H9 (cell line): Measurements from ENCODE around the gene PAOX. TPM values are rescaled to one million over a fixed set of nuclear protein-coding genes. Genes with fewer than 3 reads are reported as not detected.

Experiments
- DNase-seq: peaks from one replicate; pipeline ENCODE4 v3.0.0-alpha.2; 2017
- H2AFZ ChIP-seq: one replicate; pipeline ENCODE4 v1.6.1; 2013; ENCODE audit warnings: mild to moderate bottlenecking, low read length, control low read depth, moderate library complexity
- H2AK5ac ChIP-seq: 2 replicates; pipeline ENCODE4 v1.6.1; 2013; ENCODE audit warnings: low read length, control low read depth, mixed read lengths; ENCODE audit not compliant: insufficient read length
- H2BK120ac ChIP-seq: one replicate; pipeline ENCODE4 v1.6.1; 2013; ENCODE audit warnings: low read depth, mild to moderate bottlenecking, low read length, control low read depth, inconsistent platforms; ENCODE audit not compliant: poor library complexity, severe bottlenecking
- H2BK12ac ChIP-seq: 2 replicates; pipeline ENCODE4 v1.6.1; 2013; ENCODE audit warnings: low read length, control low read depth, mixed read lengths, low read depth; ENCODE audit not compliant: insufficient read length
- H2BK15ac ChIP-seq: 2 replicates; pipeline ENCODE4 v1.6.1; 2013; ENCODE audit warnings: low read depth, low read length, control low read depth
- H2BK20ac ChIP-seq: one replicate; pipeline ENCODE4 v1.6.1; 2013; ENCODE audit warnings: low read depth, mild to moderate bottlenecking, low read length, control low read depth, inconsistent platforms; ENCODE audit not compliant: poor library complexity, severe bottlenecking
- H2BK5ac ChIP-seq: 2 replicates; pipeline ENCODE4 v1.6.1; 2013; ENCODE audit warnings: low read length, control low read depth, mixed read lengths; ENCODE audit not compliant: insufficient read length
- H3K14ac ChIP-seq: 2 replicates; pipeline ENCODE4 v1.6.1; 2013; ENCODE audit warnings: low read length, control low read depth; ENCODE audit not compliant: insufficient read depth
- H3K18ac ChIP-seq: 2 replicates; pipeline ENCODE4 v1.6.1; 2013; ENCODE audit warnings: low read depth, mild to moderate bottlenecking, mixed read lengths, low read length, control low read depth; ENCODE audit not compliant: insufficient read length
- H3K23ac ChIP-seq: 2 replicates; pipeline ENCODE4 v1.6.1; 2013; ENCODE audit warnings: low read length, control low read depth, mixed read lengths, low read depth; ENCODE audit not compliant: insufficient read length
- H3K23me2 ChIP-seq: 2 replicates; pipeline ENCODE4 v1.6.1; 2013; ENCODE audit warnings: low read depth, mild to moderate bottlenecking, mixed read lengths, low read length, control low read depth; ENCODE audit not compliant: insufficient read length, poor library complexity, severe bottlenecking
- H3K27ac ChIP-seq: 2 replicates; pipeline ENCODE4 v1.5.1; 2013; ENCODE audit warnings: low read length, control low read depth, mixed read lengths, low read depth; ENCODE audit not compliant: insufficient read length
- H3K27me3 ChIP-seq: 2 replicates; pipeline ENCODE4 v1.6.1; 2013; ENCODE audit warnings: low read length, control low read depth, inconsistent platforms; ENCODE audit not compliant: insufficient read depth
- H3K4ac ChIP-seq: 2 replicates; pipeline ENCODE4 v1.6.1; 2013; ENCODE audit warnings: low read depth, mild to moderate bottlenecking, control low read depth, inconsistent platforms, low read length, moderate library complexity
- H3K4me1 ChIP-seq: 2 replicates; pipeline ENCODE4 v1.6.1; 2013; ENCODE audit warnings: low read length, control low read depth, inconsistent platforms; ENCODE audit not compliant: insufficient read depth
- H3K4me2 ChIP-seq: 2 replicates; pipeline ENCODE4 v1.6.1; 2013; ENCODE audit warnings: low read length, control low read depth, mixed read lengths; ENCODE audit not compliant: insufficient read length, insufficient read depth
- H3K56ac ChIP-seq: 2 replicates; pipeline ENCODE4 v1.6.1; 2013; ENCODE audit warnings: low read depth, mild to moderate bottlenecking, mixed read lengths, low read length, control low read depth; ENCODE audit not compliant: insufficient read length
- H3K79me1 ChIP-seq: 2 replicates; pipeline ENCODE4 v1.6.1; 2013; ENCODE audit warnings: low read depth, mild to moderate bottlenecking, moderate library complexity, low read length, control low read depth, inconsistent platforms; ENCODE audit not compliant: insufficient read depth, poor library complexity, severe bottlenecking
- H3K79me2 ChIP-seq: 2 replicates; pipeline ENCODE4 v1.6.1; 2013; ENCODE audit warnings: low read length, control low read depth, inconsistent platforms; ENCODE audit not compliant: insufficient read depth
- H3K9ac ChIP-seq: 2 replicates; pipeline ENCODE4 v1.6.1; 2013; ENCODE audit warnings: low read length, control low read depth, mixed read lengths; ENCODE audit not compliant: insufficient read length; ENCODE audit errors: extremely low read depth
- H3K9me3 ChIP-seq: one replicate; pipeline ENCODE4 v1.6.1; 2013; ENCODE audit warnings: low read depth, low read length, inconsistent platforms; ENCODE audit not compliant: control insufficient read depth
- H3T11ph ChIP-seq: one replicate; pipeline ENCODE4 v1.6.1; 2013; ENCODE audit warnings: mild to moderate bottlenecking, low read length, control low read depth, inconsistent platforms
- H4K20me1 ChIP-seq: one replicate; pipeline ENCODE4 v1.6.1; 2013; ENCODE audit not compliant: control insufficient read depth, insufficient read length, insufficient read depth
- H4K5ac ChIP-seq: 2 replicates; pipeline ENCODE4 v1.6.1; 2013; ENCODE audit warnings: low read depth, mild to moderate bottlenecking, mixed read lengths, low read length, control low read depth; ENCODE audit not compliant: insufficient read length
- H4K8ac ChIP-seq: replicated peaks from 2 replicates; pipeline ENCODE4 v1.6.1; 2013; ENCODE audit warnings: low read length, control low read depth, mixed read lengths, low read depth; ENCODE audit not compliant: insufficient read length
- H4K91ac ChIP-seq: 2 replicates; pipeline ENCODE4 v1.6.1; 2013; ENCODE audit warnings: low read depth, mild to moderate bottlenecking, moderate library complexity, mixed read lengths, low read length, control low read depth; ENCODE audit not compliant: insufficient read length
- H3K27ac Mint-ChIP-seq, 3 experiments: 2 replicates in 2 of 3; 3 replicates in 1 of 3; pipeline ENCODE4 v1.8.0; 2020 to 2021; ENCODE audit warnings: mixed read lengths in 3 of 3, mild to moderate bottlenecking in 1 of 3, moderate library complexity in 1 of 3
- H3K27me3 Mint-ChIP-seq: 2 replicates; pipeline ENCODE4 v1.8.0; 2021; ENCODE audit warnings: low read depth, mild to moderate bottlenecking, moderate library complexity, mixed read lengths
- H3K36me3 Mint-ChIP-seq, 3 experiments: 2 replicates in 2 of 3; 3 replicates in 1 of 3; pipeline ENCODE4 v1.8.0; 2020 to 2021; ENCODE audit warnings: low read depth in 3 of 3, mixed read lengths in 3 of 3; ENCODE audit not compliant: insufficient read depth in 1 of 3
- H3K4me1 Mint-ChIP-seq, 2 experiments: 2 replicates each; pipeline ENCODE4 v1.8.0; 2020; ENCODE audit warnings: mixed read lengths in 2 of 2
- H3K4me3 Mint-ChIP-seq, 2 experiments: 2 replicates in 1 of 2; 3 replicates in 1 of 2; pipeline ENCODE4 v1.8.0; 2020 to 2021; ENCODE audit warnings: mild to moderate bottlenecking in 2 of 2, mixed read lengths in 2 of 2, moderate library complexity in 1 of 2
- H3K9me3 Mint-ChIP-seq, 2 experiments: 2 replicates in 1 of 2; 3 replicates in 1 of 2; pipeline ENCODE4 v1.8.0; 2020; ENCODE audit warnings: mild to moderate bottlenecking in 2 of 2, mixed read lengths in 2 of 2, moderate library complexity in 1 of 2
- WGBS: extraction: QIAGEN DNeasy Blood & Tissue Kit; methylation state at CpG from one replicate; pipeline ENCODE4 v1.1.7; 2013; ENCODE audit warnings: missing lambda C conversion rate, low lambda C conversion rate, mixed read lengths; ENCODE audit not compliant: insufficient read length; ENCODE audit errors: extremely low coverage; 5-methylcytosine and 5-hydroxymethylcytosine counted together
- total RNA-seq: library from RNA; stranded (reverse); gene quantifications from 2 replicates; pipeline ENCODE4 v1.2.1, GENCODE V29; 2021
- TF ChIP-seq, protein P1 (sequence below): fragments of 200-600 bp; sonication (generic); conservative IDR thresholded peaks from 3 replicates; pipeline ENCODE4 v1.8.0; 2021; ENCODE audit warnings: antibody characterized with exemption, mild to moderate bottlenecking

PAOX gene
- total RNA-seq, 1 experiment from 2014 or later, result 5.6 TPM

DNA sequence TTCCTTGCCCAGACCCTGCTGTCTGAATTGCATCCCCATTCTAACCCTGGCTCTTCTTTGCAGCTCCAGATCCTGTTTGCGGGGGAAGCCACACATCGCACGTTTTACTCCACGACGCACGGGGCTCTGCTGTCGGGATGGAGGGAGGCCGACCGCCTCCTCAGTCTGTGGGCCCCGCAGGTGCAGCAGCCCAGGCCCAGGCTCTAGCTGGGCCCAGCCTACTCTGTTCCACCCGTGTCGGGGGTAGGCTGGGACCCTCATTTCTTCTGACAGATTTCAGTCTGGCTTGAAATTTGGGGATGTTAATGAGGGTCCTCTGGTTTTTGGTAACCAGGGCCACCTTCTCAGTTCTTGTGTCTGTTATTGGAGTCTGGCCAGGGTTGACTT lies 12.2 kb downstream of the PAOX start:
- no peak overlapping the region for H2BK15ac ChIP-seq
- H3K4me3 Mint-ChIP-seq, result no peak overlapping the region
- no peaks in the 10 kb centered on the region for H3K27me3 ChIP-seq
- H3K56ac ChIP-seq, result no peak overlapping the region
- H3K27ac Mint-ChIP-seq, result no peak overlapping the region
- H3K9ac ChIP-seq, result no peak overlapping the region
- H2AFZ ChIP-seq, result no peak overlapping the region
- no peak overlapping the region for H4K8ac ChIP-seq
- H3K79me2 ChIP-seq, result peaks cover 3% of the 10 kb centered on the region; the same call in 1 of the 2 replicates
- WGBS, result no CpG with 5 or more reads among the region's 12 CpGs
- H3K79me1 ChIP-seq, result peaks cover 4% of the 10 kb centered on the region
- no peak overlapping the region for H4K5ac ChIP-seq
- no peak overlapping the region for H2BK12ac ChIP-seq
- no peak overlapping the region for H3K4me2 ChIP-seq
- H2BK5ac ChIP-seq, result no peak overlapping the region
- no peak overlapping the region for H3K14ac ChIP-seq
- no peak overlapping the region for H3K23ac ChIP-seq
- no peaks in the 10 kb centered on the region for H3K9me3 ChIP-seq
- H3K4me1 ChIP-seq, result no peaks in the 10 kb centered on the region
- DNase-seq, result no peak
- no peak overlapping the region for H2BK20ac ChIP-seq
- H2BK120ac ChIP-seq, result no peak overlapping the region
- H3K23me2 ChIP-seq, result peaks cover 5% of the 10 kb centered on the region
- H4K91ac ChIP-seq, result no peak overlapping the region
- peaks cover 9 to 12% of the 10 kb centered on the region in 2 experiments for H3K4me1 Mint-ChIP-seq
- H3K9me3 Mint-ChIP-seq, result no peaks in the 10 kb centered on the region; a peak in 1 of 5 replicates
- H4K20me1 ChIP-seq, result no peaks in the 10 kb centered on the region
- no peak overlapping the region for H2AK5ac ChIP-seq
- TF ChIP-seq, protein P1, sequence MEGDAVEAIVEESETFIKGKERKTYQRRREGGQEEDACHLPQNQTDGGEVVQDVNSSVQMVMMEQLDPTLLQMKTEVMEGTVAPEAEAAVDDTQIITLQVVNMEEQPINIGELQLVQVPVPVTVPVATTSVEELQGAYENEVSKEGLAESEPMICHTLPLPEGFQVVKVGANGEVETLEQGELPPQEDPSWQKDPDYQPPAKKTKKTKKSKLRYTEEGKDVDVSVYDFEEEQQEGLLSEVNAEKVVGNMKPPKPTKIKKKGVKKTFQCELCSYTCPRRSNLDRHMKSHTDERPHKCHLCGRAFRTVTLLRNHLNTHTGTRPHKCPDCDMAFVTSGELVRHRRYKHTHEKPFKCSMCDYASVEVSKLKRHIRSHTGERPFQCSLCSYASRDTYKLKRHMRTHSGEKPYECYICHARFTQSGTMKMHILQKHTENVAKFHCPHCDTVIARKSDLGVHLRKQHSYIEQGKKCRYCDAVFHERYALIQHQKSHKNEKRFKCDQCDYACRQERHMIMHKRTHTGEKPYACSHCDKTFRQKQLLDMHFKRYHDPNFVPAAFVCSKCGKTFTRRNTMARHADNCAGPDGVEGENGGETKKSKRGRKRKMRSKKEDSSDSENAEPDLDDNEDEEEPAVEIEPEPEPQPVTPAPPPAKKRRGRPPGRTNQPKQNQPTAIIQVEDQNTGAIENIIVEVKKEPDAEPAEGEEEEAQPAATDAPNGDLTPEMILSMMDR, result no peak
- no peak overlapping the region for H3K18ac ChIP-seq
- no peaks in the 10 kb centered on the region for H3K27me3 Mint-ChIP-seq
- no peak overlapping the region for H3T11ph ChIP-seq
- H3K36me3 Mint-ChIP-seq, result peaks cover 7 to 9% (median 8%) of the 10 kb centered on the region in 3 experiments
- H3K4ac ChIP-seq, result no peak overlapping the region
- no peak overlapping the region for H3K27ac ChIP-seq
